ENCODE data around the gene KLF1. TPM values are rescaled to one million over a fixed set of nuclear protein-coding genes. Genes with fewer than 3 reads are reported as not detected.

The KLF1 gene
- total and polyA plus RNA-seq, 10 donors = 0.13 to 13.0 (median 0.67) TPM; not detected in 1

- TF ChIP-seq POLR2AphosphoS5 (IDR thresholded peaks at IDR 0.05) = peak; percentile 93 to 100 (median 99)
- peak in 1 of 11 experiments; percentile 26 for TF ChIP-seq CTCF (IDR thresholded peaks at IDR 0.05 in 8 of 11, conservative IDR thresholded peaks at IDR 0.05 in 3 of 11)
- peak in 1 of 3 donors; percentile 44 for TF ChIP-seq POLR2A (IDR thresholded peaks at IDR 0.05)
Measured at GRCh38 chr19:12933287-12934072, 46.5 kb upstream of the KLF1 start, which contains the start of gene FARSA. Gene FARSA (minus strand): TSS chr19:12933711. CDS start chr19:12933696, 15 bp downstream.

GRCh38 chr19:12932392-12933286 is 45.6 kb upstream of the KLF1 start:
- H3K36me3 ChIP-seq = peaks cover 0 to 39% (median 31%) of the 10 kb centered on the region in 6 donors
- H3K4me3 ChIP-seq = peak overlapping the region; percentile 76 to 99 (median 96)
- H3K4me1 ChIP-seq = peaks cover 20 to 63% (median 39%) of the 10 kb centered on the region in 6 donors
- TF ChIP-seq POLR2A (IDR thresholded peaks at IDR 0.05) (no peak), CTCF (IDR thresholded peaks at IDR 0.05 in 8 of 11, conservative IDR thresholded peaks at IDR 0.05 in 3 of 11) (no peak), POLR2AphosphoS5 (IDR thresholded peaks at IDR 0.05) (no peak)
- no peak for DNase-seq
- intact Hi-C loops (cut with DNase I; ENCODE audit: low total_unique reads) = no loop called here
- H3K27ac ChIP-seq = peak overlapping the region; percentile 73 to 90 (median 86)
- WGBS, 5 donors = 25 to 34% (median 30%) methylated on average over 15 to 16 of the region's 16 CpGs
- no peaks in the 10 kb centered on the region for H3K9me3 ChIP-seq
- H3K27me3 ChIP-seq (replicated peaks in 1 of 7) = no peaks in the 10 kb centered on the region

More at GRCh38 chr19:12933287-12934072, 46.5 kb upstream of the KLF1 start, which contains the start of gene FARSA:
- Histone ChIP-seq H3K36me3 (peaks cover 0 to 31% (median 23%) of the 10 kb centered on the region in 6 donors), H3K4me3 (peak within 1 kb of the TSS; percentile 76 to 99 (median 96)), H3K27me3 (replicated peaks in 1 of 7) (no peaks in the 10 kb centered on the region), H3K4me1 (peaks cover 23 to 67% (median 44%) of the 10 kb centered on the region in 6 donors), H3K27ac (peak within 1 kb of the TSS; percentile 73 to 90 (median 86)), H3K9me3 (no peaks in the 10 kb centered on the region)
- 1 to 4% (median 2%) methylated on average over 27 to 51 of the region's 51 CpGs for WGBS, 5 donors
- intact Hi-C loops (cut with DNase I; ENCODE audit: low total_unique reads) = no loop called here
- peak; percentile 98 for DNase-seq

GRCh38 chr19:12930002-12930645 is 43.1 kb upstream of the KLF1 start:
- no peak overlapping the region for H3K27ac ChIP-seq
- H3K4me1 ChIP-seq = peaks cover 12 to 47% (median 25%) of the 10 kb centered on the region in 6 donors
- intact Hi-C loops (cut with DNase I; ENCODE audit: low total_unique reads) = no loop called here
- no peak for DNase-seq
- no peaks in the 10 kb centered on the region for H3K27me3 ChIP-seq (replicated peaks in 1 of 7)
- H3K9me3 ChIP-seq = no peaks in the 10 kb centered on the region
- peaks cover 7 to 65% (median 56%) of the 10 kb centered on the region in 6 donors for H3K36me3 ChIP-seq
- H3K4me3 ChIP-seq = no peak overlapping the region
- 84 to 89% (median 86%) methylated on average over 16 to 19 of the region's 19 CpGs for WGBS, 5 donors
- TF ChIP-seq CTCF (IDR thresholded peaks at IDR 0.05 in 8 of 11, conservative IDR thresholded peaks at IDR 0.05 in 3 of 11) = no peak
- no peak for TF ChIP-seq POLR2AphosphoS5 (IDR thresholded peaks at IDR 0.05)
- no peak for TF ChIP-seq POLR2A (IDR thresholded peaks at IDR 0.05)
